ENCODE data around the gene CRB1. TPM values are rescaled to one million over a fixed set of nuclear protein-coding genes. Genes with fewer than 3 reads are reported as not detected.

CRB1 gene
- total and polyA plus RNA-seq, 8 donors, result 0.08 to 0.73 TPM; not detected in 6

DNA sequence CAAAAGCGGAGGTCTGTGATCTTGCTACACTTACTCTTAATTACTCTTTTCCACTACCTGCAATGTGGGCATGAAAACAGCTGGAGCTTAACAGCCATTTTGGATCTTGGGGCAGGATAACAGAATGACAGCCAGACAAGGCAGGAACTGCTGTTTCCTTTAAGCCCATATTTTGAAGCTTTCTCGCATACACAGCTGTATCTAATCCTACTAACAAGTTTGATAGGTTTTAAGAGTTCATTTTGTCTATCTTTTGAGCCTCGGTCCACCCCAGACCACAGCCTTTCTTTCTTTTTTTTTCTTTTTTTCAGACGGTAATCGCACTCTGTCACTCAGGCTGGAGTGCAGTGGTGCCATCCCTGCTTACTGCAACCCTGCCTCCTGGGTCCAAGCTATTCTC lies 42.4 kb upstream of the CRB1 start:
- WGBS, 5 donors, result 59 to 79% (median 78%) methylated on average over 5 of the region's 5 CpGs
- no peak for TF ChIP-seq POLR2AphosphoS5 (IDR thresholded peaks at IDR 0.05)
- no peak for TF ChIP-seq POLR2A (IDR thresholded peaks at IDR 0.05)
- no peak for TF ChIP-seq EP300 (IDR thresholded peaks at IDR 0.05)
- TF ChIP-seq, protein P1, sequence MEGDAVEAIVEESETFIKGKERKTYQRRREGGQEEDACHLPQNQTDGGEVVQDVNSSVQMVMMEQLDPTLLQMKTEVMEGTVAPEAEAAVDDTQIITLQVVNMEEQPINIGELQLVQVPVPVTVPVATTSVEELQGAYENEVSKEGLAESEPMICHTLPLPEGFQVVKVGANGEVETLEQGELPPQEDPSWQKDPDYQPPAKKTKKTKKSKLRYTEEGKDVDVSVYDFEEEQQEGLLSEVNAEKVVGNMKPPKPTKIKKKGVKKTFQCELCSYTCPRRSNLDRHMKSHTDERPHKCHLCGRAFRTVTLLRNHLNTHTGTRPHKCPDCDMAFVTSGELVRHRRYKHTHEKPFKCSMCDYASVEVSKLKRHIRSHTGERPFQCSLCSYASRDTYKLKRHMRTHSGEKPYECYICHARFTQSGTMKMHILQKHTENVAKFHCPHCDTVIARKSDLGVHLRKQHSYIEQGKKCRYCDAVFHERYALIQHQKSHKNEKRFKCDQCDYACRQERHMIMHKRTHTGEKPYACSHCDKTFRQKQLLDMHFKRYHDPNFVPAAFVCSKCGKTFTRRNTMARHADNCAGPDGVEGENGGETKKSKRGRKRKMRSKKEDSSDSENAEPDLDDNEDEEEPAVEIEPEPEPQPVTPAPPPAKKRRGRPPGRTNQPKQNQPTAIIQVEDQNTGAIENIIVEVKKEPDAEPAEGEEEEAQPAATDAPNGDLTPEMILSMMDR (IDR thresholded peaks at IDR 0.05), result no peak
- H3K4me1 ChIP-seq, result no peaks in the 10 kb centered on the region
- H3K4me3 ChIP-seq, result no peak overlapping the region
- no peaks in the 10 kb centered on the region for H3K9me3 ChIP-seq
- intact Hi-C loops (cut with DNase I; ENCODE audit: low total_unique reads), result no loop called here
- DNase-seq, result no peak
- peaks cover 0 to 5% (median 0%) of the 10 kb centered on the region in 4 donors for H3K36me3 ChIP-seq
- no peaks in the 10 kb centered on the region for H3K27me3 ChIP-seq
- no peak overlapping the region for H3K27ac ChIP-seq

DNA sequence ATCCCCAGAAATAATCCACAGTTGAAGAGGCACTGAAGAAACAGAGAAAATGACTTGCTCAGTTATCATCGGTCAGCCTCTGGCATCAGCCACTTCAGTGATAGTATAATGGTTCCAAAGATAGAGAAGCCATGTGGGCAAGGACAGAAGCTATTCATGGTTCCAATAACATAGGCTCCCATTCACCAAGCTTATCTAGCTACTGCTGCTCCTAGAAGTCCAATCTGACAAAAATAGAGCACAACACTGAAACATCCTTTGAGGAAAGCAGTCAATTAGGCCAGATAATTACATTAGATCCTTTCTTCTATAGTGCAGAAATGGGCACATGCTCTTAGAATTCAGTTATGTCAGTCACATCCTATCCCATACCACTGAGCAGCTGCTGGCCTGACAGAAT lies 33.5 kb upstream of the CRB1 start:
- no peak for DNase-seq
- intact Hi-C loops (cut with DNase I; ENCODE audit: low total_unique reads), result no loop called here
- no peaks in the 10 kb centered on the region for H3K4me1 ChIP-seq
- H3K27ac ChIP-seq, result no peak overlapping the region
- no peaks in the 10 kb centered on the region for H3K36me3 ChIP-seq
- TF ChIP-seq, protein P1 (IDR thresholded peaks at IDR 0.05), result no peak
- TF ChIP-seq POLR2A (IDR thresholded peaks at IDR 0.05) (no peak), POLR2AphosphoS5 (IDR thresholded peaks at IDR 0.05) (no peak), EP300 (IDR thresholded peaks at IDR 0.05) (no peak)
- WGBS, 5 donors, result 54 to 86% (median 74%) methylated on average over 1 of the region's 1 CpG
- no peaks in the 10 kb centered on the region for H3K27me3 ChIP-seq
- H3K4me3 ChIP-seq, result no peak overlapping the region
- no peaks in the 10 kb centered on the region for H3K9me3 ChIP-seq

DNA sequence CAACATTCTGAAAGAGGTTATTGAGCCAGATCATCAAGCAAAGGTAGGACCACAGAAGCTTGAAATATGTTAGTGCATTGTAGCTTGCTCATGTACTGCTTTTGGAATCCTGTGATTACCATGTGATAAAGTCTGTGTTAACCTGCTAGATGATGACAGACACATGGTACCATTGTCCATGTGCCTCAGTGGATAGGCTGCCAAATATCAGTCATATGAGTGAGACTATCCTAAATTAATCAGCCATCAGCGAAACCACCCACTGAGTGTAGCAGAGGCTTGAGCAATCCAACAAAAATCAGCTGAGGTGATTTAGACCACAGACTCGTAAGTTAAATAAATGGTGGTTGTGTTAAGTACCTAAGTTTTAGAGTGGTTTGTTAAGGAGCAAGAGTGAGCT lies 32.7 kb upstream of the CRB1 start:
- no peak overlapping the region for H3K4me3 ChIP-seq
- 60 to 86% (median 74%) methylated on average over 2 of the region's 2 CpGs for WGBS, 5 donors
- intact Hi-C loops (cut with DNase I; ENCODE audit: low total_unique reads), result no loop called here
- H3K4me1 ChIP-seq, result no peaks in the 10 kb centered on the region
- H3K36me3 ChIP-seq, result no peaks in the 10 kb centered on the region
- no peaks in the 10 kb centered on the region for H3K27me3 ChIP-seq
- no peak overlapping the region for H3K27ac ChIP-seq
- no peak for TF ChIP-seq POLR2AphosphoS5 (IDR thresholded peaks at IDR 0.05)
- TF ChIP-seq POLR2A (IDR thresholded peaks at IDR 0.05), result no peak
- TF ChIP-seq, protein P1 (IDR thresholded peaks at IDR 0.05), result no peak
- no peak for TF ChIP-seq EP300 (IDR thresholded peaks at IDR 0.05)
- DNase-seq, result no peak
- H3K9me3 ChIP-seq, result no peaks in the 10 kb centered on the region

DNA sequence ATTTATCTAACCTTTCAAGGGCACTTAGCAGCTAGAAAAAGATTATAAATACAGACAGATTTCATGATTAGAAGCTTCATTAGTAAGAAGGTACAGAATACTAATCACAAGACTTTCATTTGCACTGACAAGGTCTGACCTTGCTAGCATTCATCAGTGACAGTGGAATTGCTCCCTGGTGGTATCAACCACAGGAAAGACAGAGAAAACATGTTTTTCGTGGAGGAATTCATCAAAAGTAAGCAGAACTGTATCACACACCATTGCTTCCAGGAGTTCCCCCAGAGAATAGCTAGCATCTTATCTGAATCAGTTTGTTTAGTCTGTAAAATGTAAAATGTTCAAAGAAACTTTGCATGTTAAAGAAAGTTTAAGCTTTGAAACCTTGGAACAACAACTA lies 20.6 kb upstream of the CRB1 start:
- DNase-seq, result no peak
- H3K27ac ChIP-seq, result no peak overlapping the region
- no peaks in the 10 kb centered on the region for H3K27me3 ChIP-seq
- H3K4me3 ChIP-seq, result no peak overlapping the region
- no peaks in the 10 kb centered on the region for H3K4me1 ChIP-seq
- H3K36me3 ChIP-seq, result no peaks in the 10 kb centered on the region
- intact Hi-C loops (cut with DNase I; ENCODE audit: low total_unique reads), result no loop called here
- no peak for TF ChIP-seq EP300 (IDR thresholded peaks at IDR 0.05)
- TF ChIP-seq, protein P1 (IDR thresholded peaks at IDR 0.05), result no peak
- no peak for TF ChIP-seq POLR2AphosphoS5 (IDR thresholded peaks at IDR 0.05)
- no peak for TF ChIP-seq POLR2A (IDR thresholded peaks at IDR 0.05)
- 4 to 41% (median 23%) methylated on average over 1 of the region's 1 CpG for WGBS, 5 donors
- peaks cover 0 to 5% (median 0%) of the 10 kb centered on the region in 4 donors for H3K9me3 ChIP-seq
